Ascending aorta (tissue), 2 donors: ENCODE results near the gene ABAT. TPM values are rescaled to one million over a fixed set of nuclear protein-coding genes. Genes with fewer than 3 reads are reported as not detected.
"Not testable (repeated sequence)": the region's sequence is repeated elsewhere in the genome, so short reads cannot be mapped to it uniquely, and the experiment has no call there.

Experiments
- DNase-seq, 2 donors: peaks; one replicate each; pipeline ENCODE4 v3.0.0-alpha.2; 2019; ENCODE audit warnings: low spot score in 2 of 2
- H3K27ac ChIP-seq, 2 donors: fragments of 200-600 bp; sonication (generic); one replicate each; pipeline ENCODE4 v1.5.1; 2016 to 2017; ENCODE audit warnings: mild to moderate bottlenecking in 1 of 2
- H3K27me3 ChIP-seq: fragments of 200-600 bp; sonication (generic); one replicate; pipeline ENCODE4 v1.5.1; 2017
- H3K36me3 ChIP-seq, 2 donors: fragments of 200-600 bp; sonication (generic); one replicate each; pipeline ENCODE4 v1.5.1; 2016
- H3K4me1 ChIP-seq, 2 donors: fragments of 200-600 bp; sonication (generic); one replicate each; pipeline ENCODE4 v1.5.1; 2016 to 2017; ENCODE audit warnings: mild to moderate bottlenecking in 1 of 2
- H3K4me3 ChIP-seq, 2 donors: fragments of 200-600 bp; sonication (generic); one replicate each; pipeline ENCODE4 v1.5.1; 2016 to 2017; ENCODE audit warnings: mild to moderate bottlenecking in 1 of 2
- H3K9me3 ChIP-seq, 2 donors: fragments of 200-600 bp; sonication (generic); one replicate each; pipeline ENCODE4 v1.5.1; 2016
- intact Hi-C: fragments of 100-400 bp; cut with DNase I; formaldehyde crosslinking; loops from one replicate; pipeline ENCODE4 v1.15.1; 2023
- total RNA-seq: library from RNA; depleted of rRNA; stranded (reverse); fragments of >200 nt; gene quantifications from one replicate; pipeline ENCODE4 v1.1.0, GENCODE V29; 2016
- TF ChIP-seq, protein P1 (sequence below), 3 experiments: fragments of 200-600 bp in 2 of 3; fragments of 450-650 bp in 1 of 3; sonication (generic) in 2 of 3; IDR thresholded peaks; one replicate each; pipeline ENCODE4 v1.5.1; 2016 to 2019; ENCODE audit warnings: antibody characterized with exemption in 3 of 3, mild to moderate bottlenecking in 1 of 3, moderate library complexity in 1 of 3

Gene ABAT
- total RNA-seq, 1 donor from 2014 or later = 1.8 TPM

- peaks cover 0 to 6% of the 10 kb centered on the region in 2 donors for H3K36me3 ChIP-seq
- intact Hi-C loops = no loop called here
- no peak overlapping the region for H3K27ac ChIP-seq
- TF ChIP-seq, protein P1, sequence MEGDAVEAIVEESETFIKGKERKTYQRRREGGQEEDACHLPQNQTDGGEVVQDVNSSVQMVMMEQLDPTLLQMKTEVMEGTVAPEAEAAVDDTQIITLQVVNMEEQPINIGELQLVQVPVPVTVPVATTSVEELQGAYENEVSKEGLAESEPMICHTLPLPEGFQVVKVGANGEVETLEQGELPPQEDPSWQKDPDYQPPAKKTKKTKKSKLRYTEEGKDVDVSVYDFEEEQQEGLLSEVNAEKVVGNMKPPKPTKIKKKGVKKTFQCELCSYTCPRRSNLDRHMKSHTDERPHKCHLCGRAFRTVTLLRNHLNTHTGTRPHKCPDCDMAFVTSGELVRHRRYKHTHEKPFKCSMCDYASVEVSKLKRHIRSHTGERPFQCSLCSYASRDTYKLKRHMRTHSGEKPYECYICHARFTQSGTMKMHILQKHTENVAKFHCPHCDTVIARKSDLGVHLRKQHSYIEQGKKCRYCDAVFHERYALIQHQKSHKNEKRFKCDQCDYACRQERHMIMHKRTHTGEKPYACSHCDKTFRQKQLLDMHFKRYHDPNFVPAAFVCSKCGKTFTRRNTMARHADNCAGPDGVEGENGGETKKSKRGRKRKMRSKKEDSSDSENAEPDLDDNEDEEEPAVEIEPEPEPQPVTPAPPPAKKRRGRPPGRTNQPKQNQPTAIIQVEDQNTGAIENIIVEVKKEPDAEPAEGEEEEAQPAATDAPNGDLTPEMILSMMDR (IDR thresholded peaks at IDR 0.05) = no peak
- no peak for DNase-seq
- H3K27me3 ChIP-seq = no peaks in the 10 kb centered on the region
- H3K9me3 ChIP-seq = peaks cover 0 to 3% of the 10 kb centered on the region in 2 donors
- no peaks in the 10 kb centered on the region for H3K4me1 ChIP-seq
- H3K4me3 ChIP-seq = no peak overlapping the region
Measured at GRCh38 chr16:8694795-8695728, 20.6 kb downstream of the ABAT start.

DNA sequence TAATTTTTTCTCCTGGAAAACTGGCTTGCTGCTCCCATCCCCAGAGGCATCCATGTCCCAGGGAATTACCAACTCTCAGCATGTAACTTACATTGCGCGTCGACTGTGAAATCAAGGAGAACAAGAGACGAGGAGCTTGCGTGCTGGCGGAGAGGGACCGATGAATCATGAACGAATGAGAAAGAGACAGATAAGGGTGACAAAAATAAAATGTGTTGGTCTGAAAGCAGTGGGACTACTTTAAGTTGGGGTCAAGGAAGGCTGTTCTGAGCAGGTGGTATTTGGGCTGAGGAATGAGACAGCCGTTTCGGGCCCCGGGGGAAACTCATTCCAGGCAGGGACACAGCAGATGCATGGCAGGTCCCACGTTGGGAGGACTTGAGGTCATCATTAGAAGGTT, 22.5 kb downstream of the ABAT start:
- Histone ChIP-seq H3K4me1 (no peaks in the 10 kb centered on the region), H3K9me3 (no peaks in the 10 kb centered on the region), H3K27ac (no peak overlapping the region), H3K4me3 (no peak overlapping the region), H3K27me3 (no peaks in the 10 kb centered on the region), H3K36me3 (peaks cover 0 to 8% of the 10 kb centered on the region in 2 donors)
- TF ChIP-seq, protein P1 (IDR thresholded peaks at IDR 0.05) = no peak
- DNase-seq = no peak
- intact Hi-C loops = no loop called here

DNA sequence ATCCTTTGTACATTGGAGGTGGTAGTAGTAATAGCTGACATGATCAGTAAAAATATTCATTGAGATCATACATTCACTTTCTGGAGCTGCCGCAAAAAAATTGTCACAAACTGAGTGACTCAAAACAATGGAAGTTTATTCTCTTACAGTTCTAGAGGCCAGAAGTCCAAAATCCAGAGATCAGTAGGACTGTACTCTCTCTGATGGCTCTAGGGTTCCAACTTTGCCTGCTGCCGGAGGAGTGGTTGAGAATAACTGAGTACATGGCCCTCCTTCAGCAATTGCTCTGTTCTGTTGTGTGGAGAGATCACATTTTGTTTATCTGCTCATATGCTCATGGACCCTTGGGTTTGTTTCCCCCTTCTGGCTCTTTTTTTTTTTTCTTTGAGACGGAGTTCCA, 23.5 kb downstream of the ABAT start:
- DNase-seq = no peak
- no peaks in the 10 kb centered on the region for H3K9me3 ChIP-seq
- intact Hi-C loops = no loop called here

DNA sequence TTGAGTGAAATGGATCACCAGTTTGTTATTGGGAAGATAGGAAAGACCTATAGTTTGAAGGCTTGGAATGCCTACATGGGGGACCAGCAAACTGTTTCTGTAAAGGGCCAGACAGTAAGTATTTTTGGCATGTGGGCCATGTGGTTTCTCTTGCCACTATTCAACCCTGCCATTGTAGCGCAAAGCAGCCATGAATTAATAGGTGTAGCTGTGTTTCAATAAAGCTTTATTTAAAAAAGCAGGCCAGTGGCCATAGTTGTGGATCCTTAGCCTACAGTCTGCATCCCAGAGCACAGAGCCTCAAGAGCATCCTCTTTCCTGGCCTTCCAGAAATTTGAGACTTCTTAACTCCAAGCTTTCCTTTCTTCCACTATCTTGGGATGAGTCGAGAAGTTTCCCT, 29.3 kb downstream of the ABAT start:
- no peaks in the 10 kb centered on the region for H3K9me3 ChIP-seq
- no peaks in the 10 kb centered on the region for H3K4me1 ChIP-seq
- intact Hi-C loops = no loop called here
- no peak for DNase-seq
- H3K4me3 ChIP-seq = no peak overlapping the region
- H3K27me3 ChIP-seq = no peaks in the 10 kb centered on the region
- TF ChIP-seq, protein P1 (IDR thresholded peaks at IDR 0.05) = no peak
- H3K36me3 ChIP-seq = peaks cover 0 to 8% of the 10 kb centered on the region in 2 donors
- no peak overlapping the region for H3K27ac ChIP-seq

More for the DNA sequence above, 23.5 kb downstream of the ABAT start:
- Histone ChIP-seq H3K36me3 (peaks cover 0 to 8% of the 10 kb centered on the region in 2 donors), H3K27ac (no peak overlapping the region), H3K27me3 (no peaks in the 10 kb centered on the region), H3K4me1 (no peaks in the 10 kb centered on the region), H3K4me3 (no peak overlapping the region)
- TF ChIP-seq, protein P1 (IDR thresholded peaks at IDR 0.05) = no peak

DNA sequence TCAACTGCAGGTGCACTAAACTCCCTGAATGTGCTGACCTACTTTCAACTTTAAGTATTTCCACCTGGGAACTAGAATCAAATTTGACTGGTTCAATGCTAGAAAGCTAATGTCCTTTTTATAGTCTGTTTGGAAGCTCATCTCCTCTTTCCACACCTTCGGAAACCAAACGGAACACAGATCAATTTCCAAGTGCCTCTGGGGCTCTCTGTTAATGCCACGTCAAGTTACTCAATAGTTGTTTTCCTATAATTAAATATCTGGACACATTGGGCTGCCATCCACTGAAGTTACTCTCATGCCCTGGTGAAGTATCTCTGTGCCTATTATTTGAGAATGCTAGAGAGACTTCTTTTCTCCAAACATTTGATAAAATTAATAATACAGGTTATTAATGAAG, 29.7 kb downstream of the ABAT start:
- Histone ChIP-seq H3K27me3 (no peaks in the 10 kb centered on the region), H3K4me1 (no peaks in the 10 kb centered on the region), H3K9me3 (no peaks in the 10 kb centered on the region), H3K36me3 (peaks cover 0 to 8% of the 10 kb centered on the region in 2 donors), H3K4me3 (no peak overlapping the region), H3K27ac (no peak overlapping the region)
- DNase-seq = no peak
- TF ChIP-seq, protein P1 (IDR thresholded peaks at IDR 0.05) = no peak
- intact Hi-C loops = no loop called here

GRCh38 chr16:8705100-8705822, 30.8 kb downstream of the ABAT start:
- H3K27me3 ChIP-seq, H3K9me3 ChIP-seq, DNase-seq, H3K36me3 ChIP-seq, H3K4me1 ChIP-seq, H3K27ac ChIP-seq, intact Hi-C loops, H3K4me3 ChIP-seq: not testable (repeated sequence)
